Measurements from ENCODE around the gene PAK3.

PAK3 gene

GRCh38 chrX:111244235-111244750 is 148.3 kb downstream of the PAK3 start:
- H3K4me3 ChIP-seq (ENCODE audit: low read length in 2 of 2), result no peak overlapping the region

GRCh38 chrX:111254896-111255693 is 159.1 kb downstream of the PAK3 start:
- no peak overlapping the region for H3K9ac ChIP-seq (ENCODE audit: low read depth in 1 of 2, low read length in 2 of 2)
- H3K27ac ChIP-seq (ENCODE audit: low read depth in 2 of 2, low read length in 2 of 2), result no peak overlapping the region
- no peak overlapping the region for H3K4me3 ChIP-seq (ENCODE audit: low read length in 2 of 2)
- H3K27me3 ChIP-seq (ENCODE audit: control insufficient read depth in 2 of 2, insufficient read depth in 2 of 2, low read length in 2 of 2), result peaks cover 0 to 2% of the 10 kb centered on the region in 2 donors
- H3K4me1 ChIP-seq (ENCODE audit: control insufficient read depth in 2 of 2, insufficient read depth in 2 of 2, low read length in 2 of 2), result no peaks in the 10 kb centered on the region
- H3K9me3 ChIP-seq (ENCODE audit: control insufficient read depth in 2 of 2, low read length in 2 of 2), result no peaks in the 10 kb centered on the region
- no peaks in the 10 kb centered on the region for H3K36me3 ChIP-seq (ENCODE audit: control insufficient read depth in 2 of 2, insufficient read depth in 2 of 2, low read length in 2 of 2)

More at GRCh38 chrX:111244235-111244750, 148.3 kb downstream of the PAK3 start:
- Histone ChIP-seq H3K27me3 (ENCODE audit: control insufficient read depth in 2 of 2, insufficient read depth in 2 of 2, low read length in 2 of 2) (peaks cover 0 to 3% of the 10 kb centered on the region in 2 donors), H3K36me3 (ENCODE audit: control insufficient read depth in 2 of 2, insufficient read depth in 2 of 2, low read length in 2 of 2) (no peaks in the 10 kb centered on the region), H3K27ac (ENCODE audit: low read depth in 2 of 2, low read length in 2 of 2) (no peak overlapping the region), H3K9me3 (ENCODE audit: control insufficient read depth in 2 of 2, low read length in 2 of 2) (no peaks in the 10 kb centered on the region), H3K9ac (ENCODE audit: low read depth in 1 of 2, low read length in 2 of 2) (no peak overlapping the region), H3K4me1 (ENCODE audit: control insufficient read depth in 2 of 2, insufficient read depth in 2 of 2, low read length in 2 of 2) (no peaks in the 10 kb centered on the region)

- Histone ChIP-seq H3K27me3 (ENCODE audit: control insufficient read depth in 2 of 2, insufficient read depth in 2 of 2, low read length in 2 of 2) (peaks cover 0 to 2% of the 10 kb centered on the region in 2 donors), H3K4me3 (ENCODE audit: low read length in 2 of 2) (no peak overlapping the region), H3K9me3 (ENCODE audit: control insufficient read depth in 2 of 2, low read length in 2 of 2) (no peaks in the 10 kb centered on the region), H3K4me1 (ENCODE audit: control insufficient read depth in 2 of 2, insufficient read depth in 2 of 2, low read length in 2 of 2) (no peaks in the 10 kb centered on the region), H3K9ac (ENCODE audit: low read depth in 1 of 2, low read length in 2 of 2) (no peak overlapping the region), H3K36me3 (ENCODE audit: control insufficient read depth in 2 of 2, insufficient read depth in 2 of 2, low read length in 2 of 2) (no peaks in the 10 kb centered on the region), H3K27ac (ENCODE audit: low read depth in 2 of 2, low read length in 2 of 2) (no peak overlapping the region)
These were observed 161.7 kb downstream of the PAK3 start for GRCh38 chrX:111257733-111258132.

GRCh38 chrX:111259559-111259958 is 163.6 kb downstream of the PAK3 start:
- no peak overlapping the region for H3K4me3 ChIP-seq (ENCODE audit: low read length in 2 of 2)
- no peaks in the 10 kb centered on the region for H3K4me1 ChIP-seq (ENCODE audit: control insufficient read depth in 2 of 2, insufficient read depth in 2 of 2, low read length in 2 of 2)
- H3K27me3 ChIP-seq (ENCODE audit: control insufficient read depth in 2 of 2, insufficient read depth in 2 of 2, low read length in 2 of 2), result peaks cover 0 to 2% of the 10 kb centered on the region in 2 donors
- H3K9me3 ChIP-seq (ENCODE audit: control insufficient read depth in 2 of 2, low read length in 2 of 2), result no peaks in the 10 kb centered on the region
- H3K9ac ChIP-seq (ENCODE audit: low read depth in 1 of 2, low read length in 2 of 2), result no peak overlapping the region
- no peaks in the 10 kb centered on the region for H3K36me3 ChIP-seq (ENCODE audit: control insufficient read depth in 2 of 2, insufficient read depth in 2 of 2, low read length in 2 of 2)
- H3K27ac ChIP-seq (ENCODE audit: low read depth in 2 of 2, low read length in 2 of 2), result no peak overlapping the region

- Histone ChIP-seq H3K27ac (ENCODE audit: low read depth in 2 of 2, low read length in 2 of 2) (no peak overlapping the region), H3K36me3 (ENCODE audit: control insufficient read depth in 2 of 2, insufficient read depth in 2 of 2, low read length in 2 of 2) (no peaks in the 10 kb centered on the region), H3K27me3 (ENCODE audit: control insufficient read depth in 2 of 2, insufficient read depth in 2 of 2, low read length in 2 of 2) (no peaks in the 10 kb centered on the region), H3K9ac (ENCODE audit: low read depth in 1 of 2, low read length in 2 of 2) (no peak overlapping the region), H3K9me3 (ENCODE audit: control insufficient read depth in 2 of 2, low read length in 2 of 2) (no peaks in the 10 kb centered on the region), H3K4me3 (ENCODE audit: low read length in 2 of 2) (no peak overlapping the region), H3K4me1 (ENCODE audit: control insufficient read depth in 2 of 2, insufficient read depth in 2 of 2, low read length in 2 of 2) (no peaks in the 10 kb centered on the region)
These were observed 164.5 kb downstream of the PAK3 start for GRCh38 chrX:111260451-111260850.

DNA sequence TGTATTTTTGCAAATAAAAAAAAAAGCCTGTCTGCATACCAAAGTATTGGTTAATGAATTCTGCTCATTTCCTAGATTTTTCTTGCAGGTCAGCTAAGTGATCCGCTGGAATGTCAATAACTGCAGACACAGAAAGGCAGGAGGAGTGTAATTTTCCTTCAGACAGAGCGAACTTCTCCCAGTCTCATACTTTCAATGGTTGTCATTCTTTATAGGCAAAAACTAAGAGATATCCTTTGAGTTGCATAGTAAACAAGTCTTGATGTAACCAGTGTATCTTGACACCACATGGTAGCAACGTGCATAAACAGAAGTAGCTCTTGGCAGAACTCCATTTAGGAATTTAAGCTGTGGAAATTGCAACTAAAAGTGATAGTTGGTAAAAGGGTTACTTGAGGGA is 166.1 kb downstream of the PAK3 start:
- peaks cover 0 to 3% of the 10 kb centered on the region in 2 donors for H3K27me3 ChIP-seq (ENCODE audit: control insufficient read depth in 2 of 2, insufficient read depth in 2 of 2, low read length in 2 of 2)
- H3K4me1 ChIP-seq (ENCODE audit: control insufficient read depth in 2 of 2, insufficient read depth in 2 of 2, low read length in 2 of 2), result no peaks in the 10 kb centered on the region
- H3K36me3 ChIP-seq (ENCODE audit: control insufficient read depth in 2 of 2, insufficient read depth in 2 of 2, low read length in 2 of 2), result no peaks in the 10 kb centered on the region
- H3K9ac ChIP-seq (ENCODE audit: low read depth in 1 of 2, low read length in 2 of 2), result no peak overlapping the region
- no peak overlapping the region for H3K4me3 ChIP-seq (ENCODE audit: low read length in 2 of 2)
- no peak overlapping the region for H3K27ac ChIP-seq (ENCODE audit: low read depth in 2 of 2, low read length in 2 of 2)
- no peaks in the 10 kb centered on the region for H3K9me3 ChIP-seq (ENCODE audit: control insufficient read depth in 2 of 2, low read length in 2 of 2)

DNA sequence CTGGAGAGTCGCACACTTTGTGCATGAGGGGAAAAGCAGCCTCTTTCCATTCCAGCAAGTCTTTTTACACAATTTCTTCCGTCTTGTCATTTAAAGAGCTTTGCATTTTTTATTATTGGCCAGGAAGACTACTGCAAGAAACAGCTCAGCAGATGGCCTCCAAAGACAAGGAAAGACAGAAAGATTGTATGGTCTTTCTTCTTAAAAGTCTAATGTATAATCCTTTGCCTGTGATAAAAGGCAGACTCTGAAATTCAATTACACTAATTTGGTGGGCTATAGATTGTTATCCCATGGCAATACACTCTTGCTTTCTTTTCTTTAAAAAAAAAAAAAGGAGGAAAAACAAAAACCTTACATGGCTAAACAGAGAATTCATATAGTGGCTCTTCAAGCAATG is 168.4 kb downstream of the PAK3 start:
- H3K9ac ChIP-seq (ENCODE audit: low read depth in 1 of 2, low read length in 2 of 2), result no peak overlapping the region
- H3K9me3 ChIP-seq (ENCODE audit: control insufficient read depth in 2 of 2, low read length in 2 of 2), result no peaks in the 10 kb centered on the region
- H3K36me3 ChIP-seq (ENCODE audit: control insufficient read depth in 2 of 2, insufficient read depth in 2 of 2, low read length in 2 of 2), result no peaks in the 10 kb centered on the region
- H3K4me1 ChIP-seq (ENCODE audit: control insufficient read depth in 2 of 2, insufficient read depth in 2 of 2, low read length in 2 of 2), result no peaks in the 10 kb centered on the region
- H3K27me3 ChIP-seq (ENCODE audit: control insufficient read depth in 2 of 2, insufficient read depth in 2 of 2, low read length in 2 of 2), result peaks cover 3 to 4% of the 10 kb centered on the region in 2 donors
- no peak overlapping the region for H3K4me3 ChIP-seq (ENCODE audit: low read length in 2 of 2)
- H3K27ac ChIP-seq (ENCODE audit: low read depth in 2 of 2, low read length in 2 of 2), result no peak overlapping the region

- Histone ChIP-seq H3K4me3 (ENCODE audit: low read length in 2 of 2) (no peak overlapping the region), H3K4me1 (ENCODE audit: control insufficient read depth in 2 of 2, insufficient read depth in 2 of 2, low read length in 2 of 2) (no peaks in the 10 kb centered on the region), H3K9me3 (ENCODE audit: control insufficient read depth in 2 of 2, low read length in 2 of 2) (no peaks in the 10 kb centered on the region), H3K27ac (ENCODE audit: low read depth in 2 of 2, low read length in 2 of 2) (no peak overlapping the region), H3K9ac (ENCODE audit: low read depth in 1 of 2, low read length in 2 of 2) (no peak overlapping the region), H3K36me3 (ENCODE audit: control insufficient read depth in 2 of 2, insufficient read depth in 2 of 2, low read length in 2 of 2) (no peaks in the 10 kb centered on the region), H3K27me3 (ENCODE audit: control insufficient read depth in 2 of 2, insufficient read depth in 2 of 2, low read length in 2 of 2) (peaks cover 4 to 7% of the 10 kb centered on the region in 2 donors)
These were observed 169.5 kb downstream of the PAK3 start for GRCh38 chrX:111265486-111265885.

DNA sequence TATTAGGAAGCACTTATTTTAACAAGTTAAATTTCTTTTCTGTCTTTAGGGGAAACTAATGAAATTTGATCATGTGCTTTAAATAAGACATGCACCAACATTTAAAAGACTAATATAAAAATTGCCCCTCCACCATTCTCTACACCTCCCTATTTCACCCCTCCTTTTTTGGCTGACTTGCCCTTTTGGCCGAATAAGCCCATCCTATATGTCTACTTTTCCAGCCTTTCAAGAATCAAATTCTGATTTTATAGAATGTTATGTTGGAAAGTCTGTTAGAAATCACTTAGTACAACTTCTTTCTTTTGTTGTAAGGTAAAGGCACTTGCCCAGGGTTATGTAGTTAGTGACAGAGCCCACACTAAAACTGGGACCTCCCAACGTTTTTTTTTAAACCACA is 172.5 kb downstream of the PAK3 start:
- no peaks in the 10 kb centered on the region for H3K4me1 ChIP-seq (ENCODE audit: control insufficient read depth in 2 of 2, insufficient read depth in 2 of 2, low read length in 2 of 2)
- peaks cover 7 to 11% of the 10 kb centered on the region in 2 donors for H3K27me3 ChIP-seq (ENCODE audit: control insufficient read depth in 2 of 2, insufficient read depth in 2 of 2, low read length in 2 of 2)
- H3K36me3 ChIP-seq (ENCODE audit: control insufficient read depth in 2 of 2, insufficient read depth in 2 of 2, low read length in 2 of 2), result no peaks in the 10 kb centered on the region
- no peaks in the 10 kb centered on the region for H3K9me3 ChIP-seq (ENCODE audit: control insufficient read depth in 2 of 2, low read length in 2 of 2)
- no peak overlapping the region for H3K9ac ChIP-seq (ENCODE audit: low read depth in 1 of 2, low read length in 2 of 2)
- H3K27ac ChIP-seq (ENCODE audit: low read depth in 2 of 2, low read length in 2 of 2), result no peak overlapping the region
- no peak overlapping the region for H3K4me3 ChIP-seq (ENCODE audit: low read length in 2 of 2)

- H3K4me1 ChIP-seq (ENCODE audit: control insufficient read depth in 2 of 2, insufficient read depth in 2 of 2, low read length in 2 of 2), result no peaks in the 10 kb centered on the region
- peaks cover 7 to 11% of the 10 kb centered on the region in 2 donors for H3K27me3 ChIP-seq (ENCODE audit: control insufficient read depth in 2 of 2, insufficient read depth in 2 of 2, low read length in 2 of 2)
- no peak within 1 kb of the TSS for H3K27ac ChIP-seq (ENCODE audit: low read depth in 2 of 2, low read length in 2 of 2)
- no peaks in the 10 kb centered on the region for H3K9me3 ChIP-seq (ENCODE audit: control insufficient read depth in 2 of 2, low read length in 2 of 2)
- H3K36me3 ChIP-seq (ENCODE audit: control insufficient read depth in 2 of 2, insufficient read depth in 2 of 2, low read length in 2 of 2), result no peaks in the 10 kb centered on the region
- H3K4me3 ChIP-seq (ENCODE audit: low read length in 2 of 2), result no peak within 1 kb of the TSS
- H3K9ac ChIP-seq (ENCODE audit: low read depth in 1 of 2, low read length in 2 of 2), result no peak within 1 kb of the TSS
These were observed 174.3 kb downstream of the PAK3 start, which contains the start of gene CAPN6 for GRCh38 chrX:111270339-111270738. CAPN6 (minus strand) TSS chrX:111270483; CDS start chrX:111263936, 6,547 bp downstream.
